KOPT-K1 (cell line): ENCODE data around the gene CERS1.

Source experiments
- H3K27ac ChIP-seq: fragments of 200-600 bp; sonication (generic); 2 replicates; pipeline ENCODE4 v1.5.1; 2016; ENCODE audit warnings: antibody characterized with exemption, mild to moderate bottlenecking, low read depth, low read length; ENCODE audit not compliant: poor library complexity, severe bottlenecking
- H3K36me3 ChIP-seq: fragments of 200-600 bp; sonication (generic); 2 replicates; pipeline ENCODE4 v1.5.1; 2017; ENCODE audit warnings: antibody characterized with exemption, mild to moderate bottlenecking, low read length, moderate library complexity; ENCODE audit not compliant: insufficient read depth
- H3K9me3 ChIP-seq: fragments of 200-600 bp; sonication (generic); 2 replicates; pipeline ENCODE4 v1.5.1; 2017; ENCODE audit warnings: antibody characterized with exemption, low read length, mild to moderate bottlenecking; ENCODE audit not compliant: insufficient read depth, poor library complexity, severe bottlenecking

Gene CERS1

GRCh38 chr19:18849838-18850400 lies 46.0 kb downstream of the CERS1 start:
- no peaks in the 10 kb centered on the region for H3K9me3 ChIP-seq
- peaks cover 99% of the 10 kb centered on the region for H3K36me3 ChIP-seq
- H3K27ac ChIP-seq = no peak overlapping the region

DNA sequence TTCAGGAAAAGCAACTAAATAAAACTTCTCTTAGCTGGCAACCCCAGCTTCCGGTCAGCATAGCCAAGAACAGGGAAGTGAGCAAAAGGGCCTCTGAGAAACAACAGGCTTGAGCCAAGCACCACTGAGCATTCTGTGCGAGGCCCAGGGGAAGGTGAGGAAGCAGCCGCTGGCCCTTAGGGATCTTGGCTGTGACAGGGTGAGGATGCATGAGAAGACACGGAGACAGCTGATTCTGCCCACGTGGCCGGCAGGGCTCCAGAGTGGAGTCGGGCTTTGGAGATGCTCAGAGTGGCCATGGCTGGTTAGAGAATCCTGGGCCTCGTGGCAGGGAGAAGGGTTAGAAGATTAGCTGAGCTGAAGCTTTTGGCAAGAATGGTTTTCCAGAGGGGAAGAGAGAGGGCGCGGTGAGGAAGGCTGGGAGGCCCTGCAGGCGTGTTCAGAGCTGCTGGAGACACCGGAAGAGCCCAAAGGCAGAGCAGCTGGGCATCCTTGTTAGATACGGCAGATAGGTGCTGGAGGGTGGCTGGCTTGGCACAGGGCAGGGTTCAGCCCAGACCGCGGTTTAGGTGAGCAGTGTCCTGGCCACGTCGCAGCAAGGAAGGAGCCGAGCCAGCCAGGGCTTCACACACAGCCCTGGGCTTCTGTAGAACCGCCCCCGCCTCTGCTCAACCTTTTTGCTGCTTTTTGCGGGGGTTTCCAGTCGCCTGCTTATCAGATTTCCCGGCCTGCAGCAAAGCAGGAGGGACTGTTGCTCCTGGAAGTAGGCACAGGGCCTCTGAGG lies 46.9 kb downstream of the CERS1 start:
- H3K27ac ChIP-seq = no peak overlapping the region
- peaks cover 95% of the 10 kb centered on the region for H3K36me3 ChIP-seq
- no peaks in the 10 kb centered on the region for H3K9me3 ChIP-seq

- Histone ChIP-seq H3K9me3 (no peaks in the 10 kb centered on the region), H3K36me3 (peaks cover 87% of the 10 kb centered on the region), H3K27ac (no peak overlapping the region)
Measured at GRCh38 chr19:18847549-18848463, 48.2 kb downstream of the CERS1 start.

DNA sequence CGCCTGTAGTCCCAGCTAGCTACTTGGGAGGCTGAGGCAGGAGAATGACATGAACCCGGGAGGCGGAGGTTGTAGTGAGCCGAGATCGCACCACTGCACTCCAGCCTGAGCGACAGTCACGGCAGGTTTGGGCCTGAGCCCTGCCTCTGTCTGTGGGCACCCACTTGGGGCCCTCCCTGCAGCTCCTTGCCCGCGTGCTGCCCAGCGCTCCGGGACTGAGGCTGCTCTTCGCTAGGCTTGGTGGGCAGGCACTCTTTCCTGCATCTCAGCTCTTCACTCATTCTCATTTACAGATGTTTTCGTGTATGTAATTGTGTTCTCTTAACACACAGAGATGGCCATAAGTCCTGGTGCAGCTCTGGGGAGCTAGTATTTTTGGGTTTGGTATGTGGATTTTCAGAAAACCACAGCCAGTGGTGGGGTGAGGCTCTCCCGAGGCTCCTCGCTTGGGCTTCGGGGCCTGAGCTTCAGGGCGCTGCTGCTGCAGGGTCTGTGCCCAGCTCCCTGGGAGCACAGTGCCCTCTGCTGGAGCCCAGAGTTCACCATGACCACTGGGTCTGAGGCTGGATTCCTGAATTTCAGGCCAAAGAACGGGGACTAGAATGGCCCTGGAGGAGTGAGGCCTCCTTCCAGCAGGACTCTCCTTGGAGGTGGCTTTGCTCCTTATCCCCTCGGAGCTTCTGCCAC lies 49.0 kb downstream of the CERS1 start:
- no peaks in the 10 kb centered on the region for H3K9me3 ChIP-seq
- peaks cover 79% of the 10 kb centered on the region for H3K36me3 ChIP-seq
- no peak overlapping the region for H3K27ac ChIP-seq

- Histone ChIP-seq H3K27ac (no peak overlapping the region), H3K36me3 (peaks cover 78% of the 10 kb centered on the region), H3K9me3 (no peaks in the 10 kb centered on the region)
Measured at GRCh38 chr19:18845961-18846360, 50.0 kb downstream of the CERS1 start.

DNA sequence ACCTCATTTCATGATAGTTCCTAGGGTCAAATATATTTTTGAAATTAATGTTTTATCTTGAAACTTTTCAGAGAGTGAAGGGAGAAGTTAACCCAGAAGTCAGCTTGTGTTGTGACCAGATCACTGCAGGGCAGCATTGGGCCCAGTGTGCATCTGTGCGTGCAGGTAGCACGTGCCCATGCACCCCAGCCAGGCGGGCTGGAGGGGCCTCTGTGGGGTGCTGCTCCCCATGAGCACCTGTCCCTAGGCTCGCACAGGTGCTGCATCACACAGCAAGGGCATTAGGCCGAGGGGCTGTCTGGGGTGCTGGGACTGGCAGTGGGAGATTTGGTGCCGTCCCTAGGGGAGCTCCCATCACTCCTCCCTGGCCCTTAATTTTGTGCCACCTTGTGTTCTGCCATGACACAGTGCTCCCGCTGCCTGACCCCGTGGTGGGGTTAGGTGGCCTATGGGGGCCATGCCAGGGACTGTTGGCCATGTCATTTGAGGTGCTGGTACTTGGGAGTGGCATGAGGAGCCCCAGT lies 51.1 kb downstream of the CERS1 start:
- peaks cover 78% of the 10 kb centered on the region for H3K36me3 ChIP-seq
- H3K27ac ChIP-seq = no peak overlapping the region
- H3K9me3 ChIP-seq = no peaks in the 10 kb centered on the region

DNA sequence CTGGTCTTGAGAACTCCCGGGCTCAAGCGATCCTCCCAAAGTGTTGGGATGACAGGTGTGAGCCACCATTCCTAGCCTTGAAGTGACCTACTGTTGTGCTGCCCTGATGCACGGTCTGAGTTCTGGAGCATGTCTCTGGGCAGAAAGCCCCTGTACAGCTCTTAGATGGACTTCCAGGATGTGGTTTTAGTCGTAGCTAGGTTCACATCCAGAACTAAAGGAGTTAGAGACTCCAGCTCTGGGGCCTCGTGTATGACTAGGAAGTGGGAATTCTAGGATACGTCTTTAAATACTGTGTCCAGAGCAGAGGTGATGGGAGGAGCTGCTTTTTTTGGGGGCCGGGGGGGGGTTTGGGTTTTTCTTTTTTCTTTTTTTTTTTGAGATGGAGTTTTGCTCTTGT lies 52.0 kb downstream of the CERS1 start:
- Histone ChIP-seq H3K9me3 (no peaks in the 10 kb centered on the region), H3K36me3 (peaks cover 78% of the 10 kb centered on the region), H3K27ac (no peak overlapping the region)

GRCh38 chr19:18842166-18842565 lies 53.8 kb downstream of the CERS1 start:
- Histone ChIP-seq H3K36me3 (peaks cover 78% of the 10 kb centered on the region), H3K9me3 (no peaks in the 10 kb centered on the region), H3K27ac (no peak overlapping the region)

GRCh38 chr19:18841400-18841799 lies 54.6 kb downstream of the CERS1 start:
- H3K36me3 ChIP-seq = peaks cover 79% of the 10 kb centered on the region
- H3K9me3 ChIP-seq = no peaks in the 10 kb centered on the region
- H3K27ac ChIP-seq = no peak overlapping the region

GRCh38 chr19:18840288-18841267 lies 55.4 kb downstream of the CERS1 start:
- H3K9me3 ChIP-seq = no peaks in the 10 kb centered on the region
- H3K36me3 ChIP-seq = peaks cover 79% of the 10 kb centered on the region
- H3K27ac ChIP-seq = no peak overlapping the region

GRCh38 chr19:18839465-18840287 lies 56.3 kb downstream of the CERS1 start:
- peaks cover 79% of the 10 kb centered on the region for H3K36me3 ChIP-seq
- no peaks in the 10 kb centered on the region for H3K9me3 ChIP-seq
- H3K27ac ChIP-seq = no peak overlapping the region

- Histone ChIP-seq H3K9me3 (no peaks in the 10 kb centered on the region), H3K27ac (no peak overlapping the region), H3K36me3 (peaks cover 66% of the 10 kb centered on the region)
Measured at GRCh38 chr19:18834644-18834984, 61.3 kb downstream of the CERS1 start.
